GM19099 (cell line): ENCODE data around the gene SMIM14.

Source experiments
- POLR2A ChIP-seq: IDR thresholded peaks from 3 replicates; pipeline ENCODE4 v1.6.1; 2011; ENCODE audit warnings: low read depth; ENCODE audit not compliant: insufficient read length; ENCODE audit errors: extremely low read depth

Gene SMIM14

GRCh38 chr4:39638354-39639239 lies at the start of gene SMIM14:
Gene SMIM14, minus strand, starts transcription at chr4:39638865. Its CDS starts 33,720 bp downstream, at chr4:39605145.
- TF ChIP-seq POLR2A = peak; percentile 87

- no peak for TF ChIP-seq POLR2A
Observed at GRCh38 chr4:39687014-39687413, 48.3 kb upstream of the SMIM14 start.

DNA sequence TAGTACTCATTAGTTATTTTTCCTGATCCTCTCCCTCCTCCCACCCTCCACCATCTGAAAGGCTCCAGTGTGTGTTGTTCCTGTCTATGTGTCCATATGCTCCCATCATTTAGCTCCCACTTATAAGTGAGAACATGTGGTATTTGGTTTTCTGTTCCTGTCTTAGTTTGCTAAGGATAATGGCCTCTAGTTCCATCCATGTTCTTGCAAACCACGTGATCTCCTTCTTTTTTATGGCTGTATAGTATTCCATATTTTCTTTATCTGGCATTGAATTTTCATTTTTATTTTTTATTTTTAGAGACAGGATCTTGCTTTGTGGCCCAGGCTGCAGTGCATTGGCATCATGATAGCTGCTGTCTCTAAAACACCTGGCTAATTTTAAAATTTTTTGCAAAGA lies 47.3 kb upstream of the SMIM14 start:
- no peak for TF ChIP-seq POLR2A

GRCh38 chr4:39682138-39682537 lies 43.5 kb upstream of the SMIM14 start:
- TF ChIP-seq POLR2A = no peak

DNA sequence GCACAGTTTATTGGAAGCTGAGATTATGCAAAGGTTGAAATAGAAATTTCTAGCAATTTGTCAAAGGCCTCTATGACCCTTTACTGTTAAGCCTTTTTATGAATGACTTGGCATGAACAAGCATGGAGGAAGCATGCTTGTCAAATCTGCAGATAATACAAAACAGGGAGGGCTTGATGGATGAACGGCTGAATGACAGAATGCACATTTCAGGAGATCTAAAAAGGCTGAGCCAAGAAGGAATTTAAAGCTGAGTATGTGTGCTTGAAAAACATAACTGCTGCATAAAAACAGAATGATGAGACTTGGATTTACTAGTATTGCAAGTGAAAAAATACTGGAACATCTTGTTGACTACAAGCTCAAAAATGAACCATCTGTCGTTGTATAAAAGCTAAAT lies 30.2 kb upstream of the SMIM14 start:
- TF ChIP-seq POLR2A = no peak

DNA sequence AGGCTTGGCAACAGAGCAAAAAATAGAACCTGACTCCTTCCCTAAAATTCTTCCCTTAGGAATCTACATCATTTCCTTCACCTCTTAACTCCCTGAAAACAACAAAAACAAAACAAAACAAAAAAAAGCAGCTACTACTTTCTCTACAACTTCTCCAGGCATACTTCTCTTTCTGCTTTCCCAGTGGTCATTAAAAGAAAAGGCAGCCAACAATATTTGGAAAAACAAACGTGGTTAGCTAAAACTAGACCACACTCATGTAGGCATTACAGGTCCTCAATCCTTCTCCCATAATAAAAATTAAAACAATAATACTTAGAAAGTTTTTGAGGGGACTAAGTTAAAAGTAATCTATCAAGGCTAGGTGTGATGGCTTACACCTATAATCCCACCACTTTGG lies 29.0 kb upstream of the SMIM14 start:
- TF ChIP-seq POLR2A = no peak

- no peak for TF ChIP-seq POLR2A
Observed at GRCh38 chr4:39664828-39665731, 26.4 kb upstream of the SMIM14 start.

DNA sequence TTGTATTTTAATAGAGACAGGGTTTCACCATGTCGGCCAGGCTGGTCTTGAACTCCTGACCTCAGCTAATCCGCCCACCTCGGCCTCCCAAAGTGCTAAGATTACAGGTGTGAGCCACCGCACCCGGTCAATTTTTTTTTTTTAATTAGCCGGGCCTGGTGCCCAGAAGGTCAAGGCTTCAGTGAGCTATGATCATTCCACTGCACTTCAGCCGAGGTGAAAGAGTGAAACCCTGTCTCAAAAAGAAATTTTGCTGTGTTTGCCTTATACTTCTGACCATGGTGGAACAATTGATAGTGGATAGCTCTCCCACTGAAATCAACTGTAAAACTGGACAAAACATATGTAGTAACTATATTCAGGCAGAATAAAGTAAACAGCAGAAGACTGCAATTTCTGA lies 24.0 kb upstream of the SMIM14 start:
- TF ChIP-seq POLR2A = no peak

- no peak for TF ChIP-seq POLR2A
Observed at GRCh38 chr4:39660757-39661156, 22.1 kb upstream of the SMIM14 start.

DNA sequence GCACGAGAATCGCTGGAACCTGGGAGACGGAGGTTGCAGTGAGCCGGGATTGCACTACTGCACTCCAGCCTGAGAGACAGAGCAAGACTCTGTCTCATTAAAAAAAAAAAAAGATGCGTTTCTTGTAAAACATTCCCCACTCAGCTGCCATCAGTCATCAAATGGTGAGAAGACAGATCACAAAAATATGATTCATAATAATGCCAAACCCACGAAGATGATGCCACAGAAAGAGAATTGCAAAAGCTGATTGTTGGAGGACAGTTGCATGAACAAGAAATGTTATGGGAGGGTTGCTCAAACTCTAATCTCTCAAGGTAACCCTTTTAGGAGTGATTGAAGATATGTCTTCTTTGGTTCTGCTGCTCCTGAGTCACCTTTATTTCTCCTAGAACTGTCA lies 21.4 kb upstream of the SMIM14 start:
- TF ChIP-seq POLR2A = no peak

DNA sequence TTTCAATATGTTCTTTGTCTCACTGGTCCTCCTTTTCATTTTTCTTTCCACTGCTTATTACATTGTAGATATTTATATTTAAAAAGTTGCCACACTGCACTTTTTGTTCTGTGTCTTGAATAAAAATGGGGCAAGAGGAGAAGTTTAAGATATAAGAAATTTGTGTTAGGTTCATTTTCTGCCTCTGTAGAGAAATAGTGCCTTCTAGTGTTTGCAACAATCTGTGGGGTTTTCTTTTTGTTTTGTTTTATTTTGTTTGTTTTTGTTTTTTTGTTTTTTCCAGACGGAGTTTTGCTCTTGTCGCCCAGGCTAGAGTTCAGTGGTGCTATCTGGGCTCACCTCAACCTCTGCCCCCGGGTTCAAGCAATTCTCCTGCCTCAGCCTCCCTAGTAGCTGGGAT lies 20.1 kb upstream of the SMIM14 start:
- no peak for TF ChIP-seq POLR2A

DNA sequence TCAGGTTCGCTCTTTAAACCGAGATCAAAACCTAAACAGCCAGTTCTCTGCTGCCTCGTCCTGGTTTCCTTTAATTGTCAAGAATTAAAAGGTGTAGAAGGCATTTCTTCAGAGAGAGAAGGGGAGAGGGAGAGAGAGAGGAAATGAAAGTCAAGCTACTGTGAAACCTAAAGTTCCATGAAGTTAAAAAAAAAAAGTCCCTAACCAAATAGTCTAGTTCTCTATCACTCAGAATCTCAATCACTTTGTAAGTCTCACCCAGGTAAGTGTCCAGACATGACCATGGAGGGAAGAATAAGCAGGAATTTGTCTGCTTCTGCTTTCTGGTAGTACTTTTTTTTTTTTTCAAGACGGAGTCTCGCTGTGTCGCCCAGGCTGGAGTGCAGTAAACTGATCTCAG lies 18.8 kb upstream of the SMIM14 start:
- TF ChIP-seq POLR2A = no peak

DNA sequence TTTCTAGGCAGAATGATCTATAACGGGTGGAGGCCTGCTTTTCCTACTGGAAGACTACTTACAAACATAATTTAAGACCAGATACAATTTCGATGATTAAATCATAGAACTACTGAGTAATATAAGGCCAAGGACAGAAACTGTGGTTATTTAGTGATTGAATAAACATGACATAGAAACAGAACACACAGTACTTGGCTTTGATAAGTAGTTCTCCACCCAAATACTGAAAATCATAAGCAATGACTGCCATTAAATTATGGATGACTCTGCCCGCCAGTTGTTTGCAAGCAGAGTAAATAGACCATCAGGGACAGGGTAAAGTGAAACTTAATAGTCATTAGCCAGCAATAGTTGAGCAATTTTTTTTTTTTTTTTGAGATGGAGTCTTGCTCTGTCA lies 17.2 kb upstream of the SMIM14 start:
- TF ChIP-seq POLR2A = no peak

DNA sequence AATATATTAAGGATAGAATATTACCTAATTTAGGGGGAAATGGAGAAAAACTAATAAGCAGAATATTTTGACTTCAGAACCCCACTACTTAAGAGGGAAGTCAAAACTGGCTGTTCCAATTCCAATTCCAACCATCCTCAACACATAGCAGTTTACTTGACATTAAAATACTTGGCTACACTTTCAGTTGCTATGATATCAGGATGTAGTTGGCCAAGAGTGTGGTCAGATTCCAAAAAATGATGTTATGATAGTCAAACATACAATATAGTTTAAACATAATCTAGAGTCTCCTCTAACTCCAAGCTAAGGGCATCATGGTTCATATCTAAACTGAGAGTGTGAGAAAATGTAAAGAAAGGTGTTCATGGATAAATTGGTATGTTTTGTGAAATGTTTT lies 16.5 kb upstream of the SMIM14 start:
- TF ChIP-seq POLR2A = no peak

- no peak for TF ChIP-seq POLR2A
Observed at GRCh38 chr4:39649639-39650265, 11.1 kb upstream of the SMIM14 start.
